KMS-11 (cell line): ENCODE data around the gene HYI.

ENCODE experiments used
- H2AFZ ChIP-seq: fragments of 200-600 bp; sonication (generic); 2 replicates; pipeline ENCODE4 v1.6.1; 2016; ENCODE audit warnings: antibody characterized with exemption, mixed run types, low read depth
- H3K27ac ChIP-seq: fragments of 200-600 bp; sonication (generic); 2 replicates; pipeline ENCODE4 v1.6.1; 2016; ENCODE audit warnings: mild to moderate bottlenecking, mixed run types
- H3K27me3 ChIP-seq: fragments of 200-600 bp; sonication (generic); 2 replicates; pipeline ENCODE4 v1.6.1; 2017; ENCODE audit warnings: mild to moderate bottlenecking, low read depth, mixed run types, moderate library complexity; ENCODE audit not compliant: insufficient read depth
- H3K36me3 ChIP-seq: fragments of 200-600 bp; sonication (generic); 2 replicates; pipeline ENCODE4 v1.6.1; 2017; ENCODE audit warnings: mild to moderate bottlenecking, mixed run types; ENCODE audit not compliant: insufficient read depth
- H3K4me1 ChIP-seq: fragments of 200-600 bp; sonication (generic); 2 replicates; pipeline ENCODE4 v1.6.1; 2016; ENCODE audit warnings: mild to moderate bottlenecking, low read depth, mixed run types; ENCODE audit not compliant: poor library complexity, severe bottlenecking
- H3K4me2 ChIP-seq: fragments of 200-600 bp; sonication (generic); 2 replicates; pipeline ENCODE4 v1.7.0; 2016; ENCODE audit warnings: mild to moderate bottlenecking, mixed run types
- H3K4me3 ChIP-seq: fragments of 200-600 bp; sonication (generic); IDR thresholded peaks from 2 replicates; pipeline ENCODE4 v1.6.1; 2017; ENCODE audit warnings: low read depth, low read length, mixed read lengths; ENCODE audit not compliant: insufficient read depth
- H3K79me2 ChIP-seq: fragments of 200-600 bp; sonication (generic); 2 replicates; pipeline ENCODE4 v1.6.1; 2016; ENCODE audit warnings: low read depth, mixed run types; ENCODE audit not compliant: insufficient read depth
- H3K9ac ChIP-seq: fragments of 200-600 bp; sonication (generic); 2 replicates; pipeline ENCODE4 v1.6.1; 2016; ENCODE audit warnings: mild to moderate bottlenecking, mixed run types
- H4K20me1 ChIP-seq: fragments of 200-600 bp; sonication (generic); 2 replicates; pipeline ENCODE4 v1.6.1; 2016; ENCODE audit warnings: mild to moderate bottlenecking, mixed run types; ENCODE audit not compliant: insufficient read depth
- CTCF ChIP-seq: fragments of 200-600 bp; sonication (generic); conservative IDR thresholded peaks from 2 replicates; pipeline ENCODE4 v1.6.1; 2017; ENCODE audit warnings: low read depth, mild to moderate bottlenecking, antibody characterized with exemption, low read length, moderate library complexity, mixed read lengths

The HYI gene

GRCh38 chr1:43484367-43484766, 30.6 kb upstream of the HYI start:
- Histone ChIP-seq H3K27me3 (no peaks in the 10 kb centered on the region), H3K4me2 (no peak overlapping the region), H3K79me2 (no peaks in the 10 kb centered on the region), H3K4me1 (no peaks in the 10 kb centered on the region), H3K4me3 (no peak overlapping the region), H3K27ac (no peak overlapping the region), H3K9ac (no peak overlapping the region), H2AFZ (no peak overlapping the region), H4K20me1 (no peaks in the 10 kb centered on the region), H3K36me3 (no peaks in the 10 kb centered on the region)
- TF ChIP-seq CTCF, result no peak

- Histone ChIP-seq H3K4me1 (no peaks in the 10 kb centered on the region), H3K79me2 (no peaks in the 10 kb centered on the region), H3K9ac (no peak overlapping the region), H2AFZ (peak overlapping the region; percentile 20; the same call in 1 of the 2 replicates), H3K4me3 (no peak overlapping the region), H3K27me3 (no peaks in the 10 kb centered on the region), H3K36me3 (no peaks in the 10 kb centered on the region), H4K20me1 (no peaks in the 10 kb centered on the region), H3K27ac (no peak overlapping the region), H3K4me2 (no peak overlapping the region)
- no peak for TF ChIP-seq CTCF
These were observed 28.5 kb upstream of the HYI start for GRCh38 chr1:43482215-43482614.

- no peak overlapping the region for H3K9ac ChIP-seq
- no peaks in the 10 kb centered on the region for H3K27me3 ChIP-seq
- H3K36me3 ChIP-seq, result no peaks in the 10 kb centered on the region
- no peaks in the 10 kb centered on the region for H3K79me2 ChIP-seq
- H3K4me1 ChIP-seq, result no peaks in the 10 kb centered on the region
- no peak overlapping the region for H3K4me3 ChIP-seq
- no peak for TF ChIP-seq CTCF
- H2AFZ ChIP-seq, result no peak overlapping the region
- H3K4me2 ChIP-seq, result no peak overlapping the region
- no peaks in the 10 kb centered on the region for H4K20me1 ChIP-seq
- no peak overlapping the region for H3K27ac ChIP-seq
These were observed 27.8 kb upstream of the HYI start for GRCh38 chr1:43481491-43481890.

GRCh38 chr1:43479414-43479813, 25.7 kb upstream of the HYI start:
- H3K27me3 ChIP-seq, result no peaks in the 10 kb centered on the region
- H3K4me2 ChIP-seq, result no peak overlapping the region
- H3K4me1 ChIP-seq, result no peaks in the 10 kb centered on the region
- no peak overlapping the region for H3K27ac ChIP-seq
- no peaks in the 10 kb centered on the region for H3K79me2 ChIP-seq
- no peak for TF ChIP-seq CTCF
- no peak overlapping the region for H3K4me3 ChIP-seq
- H2AFZ ChIP-seq, result no peak overlapping the region
- no peaks in the 10 kb centered on the region for H3K36me3 ChIP-seq
- no peaks in the 10 kb centered on the region for H4K20me1 ChIP-seq
- no peak overlapping the region for H3K9ac ChIP-seq
